ENCODE measurements around the gene RSPH1.

DNA sequence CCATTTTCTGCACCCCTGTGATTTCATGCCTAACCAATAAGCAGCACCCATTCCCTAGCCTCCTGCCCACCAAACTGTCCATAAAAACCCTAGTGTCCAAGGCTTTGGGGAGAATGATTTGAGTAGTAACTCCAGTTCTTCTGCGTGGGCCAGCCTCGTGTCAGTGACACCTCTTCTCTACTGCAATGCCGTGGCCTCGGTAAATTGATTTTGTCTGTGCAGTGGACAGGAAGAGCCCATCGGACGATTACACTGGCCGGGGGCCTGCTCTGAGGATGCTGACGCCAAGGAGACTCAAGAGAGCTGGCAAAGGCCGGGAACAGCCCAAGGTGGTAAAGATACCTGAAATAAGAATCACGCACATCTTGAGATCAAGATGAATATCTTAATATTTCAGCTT is 29.3 kb downstream of the RSPH1 start:
- TF ChIP-seq, protein P1, sequence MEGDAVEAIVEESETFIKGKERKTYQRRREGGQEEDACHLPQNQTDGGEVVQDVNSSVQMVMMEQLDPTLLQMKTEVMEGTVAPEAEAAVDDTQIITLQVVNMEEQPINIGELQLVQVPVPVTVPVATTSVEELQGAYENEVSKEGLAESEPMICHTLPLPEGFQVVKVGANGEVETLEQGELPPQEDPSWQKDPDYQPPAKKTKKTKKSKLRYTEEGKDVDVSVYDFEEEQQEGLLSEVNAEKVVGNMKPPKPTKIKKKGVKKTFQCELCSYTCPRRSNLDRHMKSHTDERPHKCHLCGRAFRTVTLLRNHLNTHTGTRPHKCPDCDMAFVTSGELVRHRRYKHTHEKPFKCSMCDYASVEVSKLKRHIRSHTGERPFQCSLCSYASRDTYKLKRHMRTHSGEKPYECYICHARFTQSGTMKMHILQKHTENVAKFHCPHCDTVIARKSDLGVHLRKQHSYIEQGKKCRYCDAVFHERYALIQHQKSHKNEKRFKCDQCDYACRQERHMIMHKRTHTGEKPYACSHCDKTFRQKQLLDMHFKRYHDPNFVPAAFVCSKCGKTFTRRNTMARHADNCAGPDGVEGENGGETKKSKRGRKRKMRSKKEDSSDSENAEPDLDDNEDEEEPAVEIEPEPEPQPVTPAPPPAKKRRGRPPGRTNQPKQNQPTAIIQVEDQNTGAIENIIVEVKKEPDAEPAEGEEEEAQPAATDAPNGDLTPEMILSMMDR (conservative IDR thresholded peaks at IDR 0.05; ENCODE audit: low read length) = no peak
- no peak for TF ChIP-seq EZH2phosphoT487 (IDR thresholded peaks at IDR 0.05; ENCODE audit: borderline replicate concordance)
